Measurements from ENCODE around the gene COBLL1.

DNA sequence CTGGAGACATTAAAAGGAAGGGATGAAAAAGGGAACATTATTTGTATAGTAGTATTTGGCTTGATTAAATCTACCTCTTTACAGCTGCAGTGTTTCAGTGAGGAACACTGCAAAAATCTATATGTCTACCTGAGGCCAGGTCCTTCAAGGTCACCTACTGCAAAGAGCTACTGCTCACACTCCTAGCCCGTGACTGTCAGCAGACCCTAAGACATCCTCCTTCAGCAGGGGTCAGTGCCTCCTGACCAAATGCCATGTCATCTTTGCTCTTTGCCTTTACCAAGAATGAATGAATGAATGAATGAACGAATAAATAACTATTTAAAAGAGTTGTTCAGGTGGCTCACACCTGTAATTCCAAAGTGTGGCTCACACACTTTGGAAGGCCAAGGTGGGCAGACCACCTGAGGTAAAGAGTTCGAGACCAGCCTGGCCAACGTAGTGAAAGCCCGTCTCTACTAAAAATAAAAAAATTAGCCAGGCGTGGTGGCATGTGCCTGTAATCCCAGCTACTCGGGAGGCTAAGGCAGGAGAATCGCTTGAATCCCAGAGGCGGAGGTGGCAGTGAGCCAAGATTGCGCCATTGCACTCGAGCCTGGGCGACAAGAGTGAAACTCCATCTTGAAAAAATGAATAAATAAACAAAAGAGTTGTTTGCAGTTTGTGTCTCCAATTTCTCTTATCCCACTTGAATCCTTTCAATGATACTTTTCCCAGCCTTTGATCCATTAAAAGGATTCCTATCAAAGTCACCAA lies 136.0 kb downstream of the COBLL1 start:
- TF ChIP-seq CTCF (IDR thresholded peaks at IDR 0.05; ENCODE audit: insufficient read depth, low read depth, low read length) (no peak), EZH2 (IDR thresholded peaks at IDR 0.05; ENCODE audit: insufficient read depth, low read length) (no peak)
